Measurements from ENCODE around the gene SLC47A2.
A peak's percentile ranks its signal among the peaks of the same experiment; 100 is the strongest.

SLC47A2 gene

DNA sequence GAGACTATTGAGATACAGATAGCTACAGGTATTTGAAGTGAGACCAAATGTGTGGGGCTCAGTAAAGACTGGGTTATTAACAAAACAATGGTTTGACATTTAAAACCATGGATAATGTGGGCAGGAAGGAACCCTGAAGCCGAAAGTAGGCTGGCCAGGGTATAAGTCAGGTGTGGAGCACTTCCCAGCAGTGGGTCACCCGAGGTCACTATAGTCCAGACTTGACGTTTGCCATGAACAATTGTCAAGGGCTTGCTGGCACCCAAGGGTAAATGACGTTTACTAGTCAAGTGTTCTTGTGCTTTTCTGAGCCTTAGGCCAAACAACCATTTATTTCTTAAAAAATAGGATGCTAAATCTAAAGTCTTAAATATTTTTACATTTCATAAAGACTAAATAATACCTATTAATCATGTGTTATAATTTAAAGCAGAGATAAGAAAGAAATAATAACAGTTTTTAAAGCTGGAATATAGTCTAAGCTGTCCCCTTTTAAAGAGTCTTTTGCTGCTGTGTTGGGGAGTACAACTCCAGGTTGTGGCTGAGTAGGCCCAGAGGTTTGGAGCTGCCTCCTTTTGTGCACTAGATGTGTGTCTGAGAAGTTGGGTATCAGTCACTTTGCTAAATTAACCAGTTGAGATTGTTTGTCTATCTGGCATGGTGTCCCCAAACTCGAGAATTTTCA lies 52.1 kb downstream of the SLC47A2 start:
- no peak for DNase-seq

DNA sequence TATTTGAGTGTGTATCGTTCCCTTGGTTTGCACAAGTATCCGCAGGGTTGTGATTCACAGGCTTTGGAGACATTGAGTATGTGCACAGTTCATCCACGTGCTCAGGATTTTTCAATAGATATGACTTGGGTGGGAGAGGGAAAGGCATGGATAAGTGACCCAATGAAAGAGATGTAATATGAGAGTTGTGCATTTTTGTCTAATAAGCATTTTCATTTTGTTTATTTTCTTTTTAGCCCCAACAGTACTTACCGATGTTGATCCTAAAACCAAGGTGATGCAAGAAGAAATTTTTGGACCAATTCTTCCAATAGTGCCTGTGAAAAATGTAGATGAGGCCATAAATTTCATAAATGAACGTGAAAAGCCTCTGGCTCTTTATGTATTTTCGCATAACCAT lies 53.3 kb downstream of the SLC47A2 start:
- DNase-seq = no peak

DNA sequence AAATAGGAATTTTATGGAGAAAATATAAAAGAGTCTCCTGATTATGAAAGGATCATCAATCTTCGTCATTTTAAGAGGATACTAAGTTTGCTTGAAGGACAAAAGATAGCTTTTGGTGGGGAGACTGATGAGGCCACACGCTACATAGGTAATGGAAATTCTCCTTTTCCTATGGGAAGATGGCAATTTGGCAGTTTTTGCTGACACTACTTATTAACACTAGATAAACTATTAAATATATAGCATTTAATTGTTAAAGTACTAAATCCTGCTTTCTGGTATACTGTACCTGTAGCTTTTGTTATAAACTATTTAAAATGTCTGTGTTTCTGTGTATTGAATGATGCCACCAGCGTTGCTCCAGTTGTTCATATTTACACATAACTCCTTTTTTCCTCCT lies 55.3 kb downstream of the SLC47A2 start:
- no peak for DNase-seq

GRCh38 chr17:19660219-19660870 lies 56.0 kb downstream of the SLC47A2 start:
- no peak for DNase-seq

- no peak for DNase-seq
Measured at GRCh38 chr17:19659366-19660177, 56.8 kb downstream of the SLC47A2 start.

DNA sequence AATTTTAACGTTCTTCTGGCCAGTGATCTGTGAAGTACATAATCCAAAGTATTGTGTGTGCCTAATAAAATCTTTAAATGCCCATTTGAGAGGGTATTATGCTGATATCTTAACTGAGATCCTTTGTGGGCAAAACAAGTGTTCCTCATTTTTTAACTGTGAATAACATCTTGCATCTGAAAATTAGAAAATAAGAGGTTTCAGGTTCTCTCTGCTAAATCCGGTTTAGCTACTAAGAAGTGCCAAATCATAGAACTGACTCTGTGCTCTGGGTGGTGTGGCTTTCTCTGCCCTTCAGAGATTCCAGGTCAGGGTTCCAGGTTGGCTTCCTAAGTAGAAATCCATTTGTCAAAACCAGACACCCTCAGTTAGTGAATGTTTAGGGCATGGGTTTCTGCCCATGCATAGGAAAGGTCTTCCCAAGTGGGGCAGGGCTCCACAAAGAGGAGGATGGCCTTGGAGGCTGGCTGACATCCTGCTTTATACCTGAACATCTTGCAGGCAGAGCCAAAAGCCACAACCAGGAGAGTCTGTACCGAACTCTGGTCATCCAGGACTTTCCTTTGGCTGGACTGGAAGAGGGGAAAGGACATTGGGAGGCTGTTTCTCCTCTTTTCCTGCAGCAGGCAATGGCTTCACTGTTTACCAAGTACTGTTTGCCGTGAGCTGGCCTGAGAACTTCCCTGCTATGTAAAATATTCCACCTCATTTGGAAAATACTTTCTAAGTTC lies 59.4 kb downstream of the SLC47A2 start:
- no peak for DNase-seq

DNA sequence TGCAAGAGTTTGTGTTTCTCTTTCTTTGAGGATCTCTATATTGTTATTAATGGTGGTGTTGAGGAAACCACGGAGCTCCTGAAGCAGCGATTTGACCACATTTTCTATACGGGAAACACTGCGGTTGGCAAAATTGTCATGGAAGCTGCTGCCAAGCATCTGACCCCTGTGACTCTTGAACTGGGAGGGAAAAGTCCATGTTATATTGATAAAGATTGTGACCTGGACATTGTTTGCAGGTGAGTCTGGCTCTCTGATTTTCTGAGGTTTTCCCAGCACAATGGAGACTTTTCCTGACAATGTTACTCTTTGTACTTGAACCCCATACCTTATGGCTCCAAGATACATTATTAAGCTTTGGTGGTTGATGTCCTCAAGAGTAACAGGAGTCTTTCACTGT lies 60.0 kb downstream of the SLC47A2 start:
- no peak for DNase-seq

DNA sequence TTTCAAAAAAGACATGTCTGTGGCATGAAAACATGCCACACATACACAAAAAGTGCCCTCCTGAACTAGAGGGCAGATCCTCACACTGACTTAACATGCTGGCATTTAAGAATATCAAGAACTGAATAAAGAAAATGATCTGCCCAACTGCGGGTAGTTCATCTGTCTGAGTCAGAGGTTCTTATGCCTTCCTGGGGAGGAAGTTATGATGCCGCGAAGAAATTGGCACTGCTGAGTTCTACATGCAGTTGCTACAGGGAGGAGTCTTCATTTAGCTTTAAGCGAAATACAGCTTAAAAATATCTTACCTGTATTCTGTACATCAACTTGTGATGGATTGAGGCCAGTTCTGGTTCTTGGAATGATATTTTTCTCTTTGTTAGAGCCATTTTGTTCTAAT lies 61.5 kb downstream of the SLC47A2 start:
- no peak for DNase-seq

GRCh38 chr17:19654342-19654886 lies 62.0 kb downstream of the SLC47A2 start:
- no peak for DNase-seq

DNA sequence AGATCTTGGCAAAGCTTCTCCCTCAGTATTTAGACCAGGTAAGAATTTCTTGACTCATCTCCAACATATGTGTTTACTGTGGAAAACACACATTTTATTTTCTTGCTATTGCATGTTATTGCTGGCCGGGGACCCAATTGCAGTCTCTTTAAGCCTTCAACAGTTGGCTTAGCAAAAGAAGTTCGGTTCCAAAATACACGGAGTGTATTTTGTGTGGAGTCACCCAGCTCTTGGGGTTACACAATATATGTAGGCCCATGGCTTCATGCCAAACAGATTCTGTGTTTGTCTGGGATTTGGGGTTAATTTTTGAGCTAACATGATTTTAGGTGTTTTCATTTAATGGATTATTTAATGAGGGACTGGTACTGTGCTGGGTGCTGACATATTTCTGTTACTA lies 63.8 kb downstream of the SLC47A2 start:
- DNase-seq = no peak

DNA sequence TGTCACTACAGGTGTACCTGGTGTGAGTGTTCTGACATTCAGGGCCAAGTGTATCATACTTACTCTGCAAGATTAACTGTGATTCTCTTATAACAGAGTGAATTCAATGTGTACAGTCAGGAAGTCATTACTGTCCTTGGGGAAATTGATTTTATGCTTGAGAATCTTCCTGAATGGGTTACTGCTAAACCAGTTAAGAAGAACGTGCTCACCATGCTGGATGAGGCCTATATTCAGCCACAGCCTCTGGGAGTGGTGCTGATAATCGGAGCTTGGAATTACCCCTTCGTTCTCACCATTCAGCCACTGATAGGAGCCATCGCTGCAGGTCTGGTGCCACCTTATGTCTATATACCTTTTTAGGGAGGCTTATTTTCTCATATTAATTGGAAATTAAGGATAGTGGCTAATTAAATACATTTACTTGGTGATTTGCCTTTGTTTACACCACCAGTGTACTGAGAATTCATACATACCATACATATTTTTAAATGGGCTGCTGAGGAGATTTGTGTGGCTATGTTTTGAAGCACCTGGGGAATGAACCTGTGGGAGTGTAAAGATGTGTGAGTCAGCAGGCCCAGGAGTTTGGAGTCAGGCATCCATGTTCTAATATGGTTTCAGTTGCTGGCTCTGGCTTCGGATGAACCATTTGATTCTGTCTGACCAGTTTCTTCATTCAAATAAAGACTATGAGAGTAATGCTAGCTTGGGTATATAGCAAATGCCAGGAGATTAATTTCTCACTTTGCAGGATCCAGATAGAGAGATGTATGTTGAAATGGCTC lies 64.7 kb downstream of the SLC47A2 start:
- no peak for DNase-seq

- no peak for DNase-seq
Measured at GRCh38 chr17:19650826-19651225, 65.6 kb downstream of the SLC47A2 start.

GRCh38 chr17:19649274-19649541 lies 67.2 kb downstream of the SLC47A2 start:
- no peak for DNase-seq

GRCh38 chr17:19648475-19649273 lies 67.7 kb downstream of the SLC47A2 start, which contains the start of gene ALDH3A2:
ALDH3A2 (plus strand) TSS chr17:19648751; CDS start chr17:19648972, 221 bp downstream.
- peak; percentile 87 for DNase-seq

- DNase-seq = peak; percentile 45
Measured at GRCh38 chr17:19647697-19648474, 68.5 kb downstream of the SLC47A2 start.

GRCh38 chr17:19646788-19647696 lies 69.3 kb downstream of the SLC47A2 start:
- no peak for DNase-seq

- DNase-seq = no peak
Measured at GRCh38 chr17:19645734-19646201, 70.6 kb downstream of the SLC47A2 start.

- no peak for DNase-seq
Measured at GRCh38 chr17:19644493-19645210, 71.7 kb downstream of the SLC47A2 start.

Data from NCI-H1436 treated with DMSO at 0.1 percent for 48 hours (cell line).